GM10266 (cell line): ENCODE results near the gene JARID2.

Source experiments
- DNase-seq: peaks from one replicate; pipeline ENCODE4 v3.0.0; 2012; ENCODE audit errors: extremely low spot score
- TF ChIP-seq, protein P1 (sequence below): IDR thresholded peaks from 2 replicates; pipeline ENCODE4 v1.5.1; 2012; ENCODE audit warnings: mild to moderate bottlenecking, low read depth; ENCODE audit not compliant: control insufficient read depth, insufficient read depth; ENCODE audit errors: missing control alignments

The JARID2 gene

DNA sequence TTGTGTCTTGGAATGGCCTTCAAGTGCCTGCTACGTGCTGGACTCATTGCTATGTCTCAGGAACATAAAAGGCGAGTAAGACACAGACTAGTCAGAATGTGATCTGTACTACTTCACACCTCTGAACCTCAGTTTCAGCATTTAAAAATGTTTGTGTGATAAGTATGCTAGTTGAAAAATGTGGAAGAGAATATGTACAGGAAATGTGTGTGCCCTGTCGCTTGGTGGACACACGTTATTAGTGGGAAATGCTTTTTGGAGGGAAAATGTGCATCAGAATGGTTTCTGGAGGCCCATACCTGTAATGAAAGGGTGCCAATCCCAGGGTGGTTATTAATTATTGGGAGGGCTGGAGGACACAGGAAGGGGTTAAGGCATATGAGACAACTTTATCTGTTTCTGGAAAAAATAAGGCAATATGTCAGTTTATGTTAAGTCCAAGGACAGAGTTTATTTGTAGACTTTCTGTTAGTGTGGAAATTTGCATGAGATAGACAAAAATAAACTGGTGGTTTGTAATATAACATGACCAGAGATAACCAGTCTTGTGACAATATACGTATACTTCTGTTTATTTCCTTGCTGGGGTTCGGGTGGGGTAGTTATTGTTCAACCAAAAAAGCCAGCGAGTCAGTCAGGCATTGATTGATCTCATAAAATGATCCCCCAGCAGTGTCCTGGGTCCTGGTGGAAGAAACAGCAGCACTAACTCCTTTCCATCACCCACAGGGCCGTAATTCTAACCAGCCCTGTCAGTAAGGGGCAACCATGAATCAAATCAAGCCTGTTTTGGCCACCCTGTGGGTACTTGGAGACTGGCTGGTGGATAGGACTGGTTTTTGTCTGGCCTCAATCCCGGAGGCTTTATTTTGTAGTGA lies 117.9 kb downstream of the JARID2 start:
- DNase-seq: no peak
- TF ChIP-seq, protein P1, sequence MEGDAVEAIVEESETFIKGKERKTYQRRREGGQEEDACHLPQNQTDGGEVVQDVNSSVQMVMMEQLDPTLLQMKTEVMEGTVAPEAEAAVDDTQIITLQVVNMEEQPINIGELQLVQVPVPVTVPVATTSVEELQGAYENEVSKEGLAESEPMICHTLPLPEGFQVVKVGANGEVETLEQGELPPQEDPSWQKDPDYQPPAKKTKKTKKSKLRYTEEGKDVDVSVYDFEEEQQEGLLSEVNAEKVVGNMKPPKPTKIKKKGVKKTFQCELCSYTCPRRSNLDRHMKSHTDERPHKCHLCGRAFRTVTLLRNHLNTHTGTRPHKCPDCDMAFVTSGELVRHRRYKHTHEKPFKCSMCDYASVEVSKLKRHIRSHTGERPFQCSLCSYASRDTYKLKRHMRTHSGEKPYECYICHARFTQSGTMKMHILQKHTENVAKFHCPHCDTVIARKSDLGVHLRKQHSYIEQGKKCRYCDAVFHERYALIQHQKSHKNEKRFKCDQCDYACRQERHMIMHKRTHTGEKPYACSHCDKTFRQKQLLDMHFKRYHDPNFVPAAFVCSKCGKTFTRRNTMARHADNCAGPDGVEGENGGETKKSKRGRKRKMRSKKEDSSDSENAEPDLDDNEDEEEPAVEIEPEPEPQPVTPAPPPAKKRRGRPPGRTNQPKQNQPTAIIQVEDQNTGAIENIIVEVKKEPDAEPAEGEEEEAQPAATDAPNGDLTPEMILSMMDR: no peak

GRCh38 chr6:15364401-15365037 lies 118.7 kb downstream of the JARID2 start:
- no peak for DNase-seq
- TF ChIP-seq, protein P1: no peak

- TF ChIP-seq, protein P1: no peak
- no peak for DNase-seq
Measured at GRCh38 chr6:15365273-15365687, 119.4 kb downstream of the JARID2 start.

GRCh38 chr6:15366003-15366535 lies 120.2 kb downstream of the JARID2 start:
- DNase-seq: no peak
- TF ChIP-seq, protein P1: no peak

- DNase-seq: no peak
- TF ChIP-seq, protein P1: no peak
Measured at GRCh38 chr6:15366879-15367278, 121.0 kb downstream of the JARID2 start.

DNA sequence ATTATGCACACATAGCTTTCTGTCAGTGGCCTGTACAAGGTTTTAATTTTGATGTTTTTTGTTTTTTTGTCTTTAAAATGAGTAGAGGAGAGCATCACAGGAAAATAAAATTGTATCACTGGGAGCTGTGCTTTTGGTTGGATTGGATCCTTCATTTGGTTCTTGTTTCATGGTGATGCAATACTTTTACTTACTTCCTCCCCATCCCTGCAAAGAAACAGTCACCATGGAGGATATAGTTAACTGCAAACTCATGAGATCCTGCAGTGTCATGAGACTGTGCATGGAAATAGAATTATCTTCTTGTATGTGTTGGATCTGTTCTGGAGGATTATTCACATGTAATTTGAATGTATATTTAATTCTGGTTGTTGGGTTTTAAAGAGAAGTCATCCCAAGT lies 122.3 kb downstream of the JARID2 start:
- no peak for DNase-seq
- TF ChIP-seq, protein P1: no peak
